Activated T-cell treated with anti-CD3 and anti-CD28 coated beads, Interleukin-2, amount 50 U/mL, for 4 hours (primary cell): ENCODE measurements around the gene PDZRN4. TPM values are rescaled to one million over a fixed set of nuclear protein-coding genes. Genes with fewer than 3 reads are reported as not detected.

ENCODE experiments used
- ATAC-seq, 2 donors: fragments of 200-7000 bp; cut with Tn5 transposase; one replicate each; pipeline ENCODE4 v1.10.0; 2021
- DNase-seq: peaks from one replicate; pipeline ENCODE4 v3.0.0-alpha.2; 2020
- H3K27me3 Mint-ChIP-seq: one replicate; pipeline ENCODE4 v1.8.0; 2021; ENCODE audit warnings: low read depth, mixed read lengths
- H3K36me3 Mint-ChIP-seq: one replicate; pipeline ENCODE4 v1.8.0; 2022; ENCODE audit warnings: mixed read lengths; ENCODE audit not compliant: insufficient read depth
- H3K4me1 Mint-ChIP-seq: one replicate; pipeline ENCODE4 v1.8.0; 2021; ENCODE audit warnings: low read depth, mixed read lengths
- H3K4me3 Mint-ChIP-seq: one replicate; pipeline ENCODE4 v1.8.0; 2021; ENCODE audit warnings: mild to moderate bottlenecking, moderate library complexity, mixed read lengths
- H3K9me3 Mint-ChIP-seq: one replicate; pipeline ENCODE4 v1.8.0; 2021; ENCODE audit warnings: mixed read lengths
- total RNA-seq, 3 donors: library from RNA; stranded (reverse); gene quantifications; one replicate each; pipeline ENCODE4 v1.2.1, GENCODE V29; 2021

The PDZRN4 gene
- total RNA-seq, 3 donors from 2014 or later: not detected

- H3K9me3 Mint-ChIP-seq: peaks cover 16% of the 10 kb centered on the region
- H3K27me3 Mint-ChIP-seq: no peaks in the 10 kb centered on the region
- no peak overlapping the region for H3K4me3 Mint-ChIP-seq
- no peaks in the 10 kb centered on the region for H3K4me1 Mint-ChIP-seq
- no peak for DNase-seq
- no peaks in the 10 kb centered on the region for H3K36me3 Mint-ChIP-seq
- ATAC-seq: no peak
Measured at GRCh38 chr12:41380878-41381277, 192.8 kb downstream of the PDZRN4 start.

GRCh38 chr12:41402801-41403200 is 214.7 kb downstream of the PDZRN4 start:
- Mint-ChIP-seq H3K27me3 (no peaks in the 10 kb centered on the region), H3K4me1 (no peaks in the 10 kb centered on the region), H3K36me3 (no peaks in the 10 kb centered on the region), H3K9me3 (peaks cover 9% of the 10 kb centered on the region), H3K4me3 (no peak overlapping the region)
- DNase-seq: no peak
- ATAC-seq: no peak

DNA sequence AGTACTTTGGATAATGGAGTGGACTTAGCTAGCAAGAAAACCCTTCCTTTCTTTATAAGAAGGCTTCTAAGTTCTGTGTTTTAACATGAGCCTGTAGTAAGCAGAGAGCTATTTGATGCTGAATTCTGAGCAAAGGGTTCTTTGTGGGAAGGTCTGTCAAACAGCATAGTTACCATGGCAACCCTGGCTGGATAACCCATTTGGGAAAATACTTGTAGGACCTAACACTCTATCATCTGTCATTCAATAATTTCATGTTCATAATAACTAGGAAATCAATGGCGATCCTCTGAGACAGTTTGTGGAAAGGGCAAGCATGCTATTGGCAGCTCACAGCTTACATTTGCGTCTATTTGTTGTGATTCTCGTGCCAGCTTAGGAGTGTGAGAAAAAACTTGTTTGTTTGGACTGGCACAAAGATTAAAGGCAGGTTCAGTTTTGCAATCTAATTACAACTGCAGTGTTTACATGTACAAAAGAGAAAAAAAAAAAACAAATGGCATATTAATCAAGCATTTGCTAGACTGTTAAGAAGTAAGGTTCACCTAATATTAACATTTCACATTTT is 219.2 kb downstream of the PDZRN4 start:
- Mint-ChIP-seq H3K27me3 (no peaks in the 10 kb centered on the region), H3K36me3 (no peaks in the 10 kb centered on the region), H3K4me1 (no peaks in the 10 kb centered on the region), H3K4me3 (no peak overlapping the region), H3K9me3 (peaks cover 9% of the 10 kb centered on the region)
- ATAC-seq: no peak
- DNase-seq: no peak

GRCh38 chr12:41409628-41410027 is 221.5 kb downstream of the PDZRN4 start:
- no peak for DNase-seq
- Mint-ChIP-seq H3K36me3 (no peaks in the 10 kb centered on the region), H3K27me3 (no peaks in the 10 kb centered on the region), H3K4me1 (no peaks in the 10 kb centered on the region), H3K9me3 (peaks cover 15% of the 10 kb centered on the region), H3K4me3 (no peak overlapping the region)
- ATAC-seq: no peak

GRCh38 chr12:41418586-41418985 is 230.5 kb downstream of the PDZRN4 start:
- Mint-ChIP-seq H3K4me3 (no peak overlapping the region), H3K27me3 (no peaks in the 10 kb centered on the region), H3K36me3 (no peaks in the 10 kb centered on the region), H3K9me3 (peaks cover 6% of the 10 kb centered on the region), H3K4me1 (no peaks in the 10 kb centered on the region)
- DNase-seq (no peak), ATAC-seq (no peak)

- Mint-ChIP-seq H3K4me1 (no peaks in the 10 kb centered on the region), H3K36me3 (no peaks in the 10 kb centered on the region), H3K27me3 (no peaks in the 10 kb centered on the region), H3K9me3 (no peaks in the 10 kb centered on the region), H3K4me3 (no peak overlapping the region)
- ATAC-seq (no peak), DNase-seq (no peak)
Measured at GRCh38 chr12:41419131-41419893, 231.2 kb downstream of the PDZRN4 start.

- Mint-ChIP-seq H3K9me3 (no peaks in the 10 kb centered on the region), H3K4me1 (no peaks in the 10 kb centered on the region), H3K27me3 (no peaks in the 10 kb centered on the region), H3K4me3 (no peak overlapping the region), H3K36me3 (no peaks in the 10 kb centered on the region)
- no peak for ATAC-seq
- DNase-seq: no peak
Measured at GRCh38 chr12:41424651-41425050, 236.5 kb downstream of the PDZRN4 start.

DNA sequence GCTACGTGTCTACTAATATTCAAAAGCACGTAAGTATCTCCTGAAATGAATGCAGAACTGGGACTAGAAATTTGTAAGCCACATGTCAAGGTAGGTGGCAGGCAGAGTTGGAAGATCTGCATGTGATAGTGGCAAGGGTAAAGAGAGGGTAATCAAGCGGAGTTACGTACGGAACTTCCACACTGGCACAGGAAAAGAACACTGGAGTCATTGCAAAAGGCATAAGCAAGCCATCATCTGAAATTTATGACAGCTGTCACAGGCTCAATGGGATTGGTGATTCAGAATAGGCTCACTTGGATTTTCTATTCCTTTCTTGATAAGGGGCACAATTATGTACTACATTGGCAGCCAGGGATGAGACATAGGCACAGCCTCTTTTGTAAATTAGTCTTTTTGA is 245.3 kb downstream of the PDZRN4 start:
- no peaks in the 10 kb centered on the region for H3K4me1 Mint-ChIP-seq
- no peak overlapping the region for H3K4me3 Mint-ChIP-seq
- H3K27me3 Mint-ChIP-seq: peaks cover 3% of the 10 kb centered on the region
- no peaks in the 10 kb centered on the region for H3K36me3 Mint-ChIP-seq
- DNase-seq: no peak
- ATAC-seq: no peak
- no peaks in the 10 kb centered on the region for H3K9me3 Mint-ChIP-seq

DNA sequence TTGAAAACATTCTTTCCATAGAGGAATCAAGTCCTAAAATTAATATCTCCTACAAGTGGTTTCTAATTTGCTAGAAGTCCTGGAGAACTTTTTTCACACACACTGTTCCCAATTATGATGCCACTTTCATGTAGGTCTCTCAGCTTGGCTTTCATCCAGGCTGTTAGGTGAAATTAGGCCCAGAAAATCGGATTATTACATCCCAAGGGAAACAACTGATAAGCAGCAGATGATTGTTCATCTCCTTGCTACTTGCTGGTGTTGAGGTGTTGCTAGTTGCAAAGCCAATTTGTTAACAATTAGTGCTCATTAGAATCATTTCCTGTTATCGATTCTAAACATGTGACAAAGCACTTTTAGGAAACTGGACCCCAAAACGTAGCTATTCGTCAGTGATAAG is 248.0 kb downstream of the PDZRN4 start:
- DNase-seq (no peak), ATAC-seq (no peak)
- H3K27me3 Mint-ChIP-seq: peaks cover 3% of the 10 kb centered on the region
- no peak overlapping the region for H3K4me3 Mint-ChIP-seq
- H3K9me3 Mint-ChIP-seq: no peaks in the 10 kb centered on the region
- no peaks in the 10 kb centered on the region for H3K4me1 Mint-ChIP-seq
- H3K36me3 Mint-ChIP-seq: no peaks in the 10 kb centered on the region

GRCh38 chr12:41437563-41437962 is 249.4 kb downstream of the PDZRN4 start:
- Mint-ChIP-seq H3K9me3 (no peaks in the 10 kb centered on the region), H3K4me3 (no peak overlapping the region), H3K36me3 (no peaks in the 10 kb centered on the region), H3K4me1 (no peaks in the 10 kb centered on the region), H3K27me3 (peaks cover 3% of the 10 kb centered on the region)
- DNase-seq: no peak
- no peak for ATAC-seq

DNA sequence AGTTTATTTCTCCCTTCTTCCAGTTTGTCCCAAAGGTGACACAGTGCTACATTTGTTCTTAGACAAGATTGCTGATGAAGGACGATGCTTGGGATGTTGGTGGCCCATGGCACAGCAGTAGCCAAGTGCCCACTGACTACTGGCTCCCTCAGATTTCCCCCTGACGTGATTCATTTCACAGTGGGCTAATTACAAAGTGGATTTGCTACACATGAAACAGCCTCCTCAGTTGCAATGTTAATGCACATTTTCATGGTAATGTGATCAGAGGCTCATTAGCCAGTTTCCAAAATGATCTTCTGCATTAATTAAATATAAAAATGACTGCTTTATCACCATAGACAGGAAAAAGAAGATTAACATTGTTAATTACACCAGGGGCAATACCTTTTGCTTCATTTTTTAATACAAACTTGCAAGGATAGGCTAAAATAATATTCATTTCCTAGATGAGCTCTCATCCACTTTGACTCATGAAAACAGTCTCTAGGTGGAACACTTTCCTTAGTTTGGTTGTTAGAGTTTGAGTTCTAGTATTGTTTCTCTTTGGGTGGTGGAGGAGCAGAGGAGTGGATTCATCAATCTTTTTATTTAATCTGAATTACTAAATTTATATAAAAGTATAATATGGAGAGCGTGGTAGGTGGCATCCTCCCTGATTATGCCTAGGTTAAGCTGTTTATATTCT is 250.9 kb downstream of the PDZRN4 start:
- H3K36me3 Mint-ChIP-seq: no peaks in the 10 kb centered on the region
- no peak for ATAC-seq

DNA sequence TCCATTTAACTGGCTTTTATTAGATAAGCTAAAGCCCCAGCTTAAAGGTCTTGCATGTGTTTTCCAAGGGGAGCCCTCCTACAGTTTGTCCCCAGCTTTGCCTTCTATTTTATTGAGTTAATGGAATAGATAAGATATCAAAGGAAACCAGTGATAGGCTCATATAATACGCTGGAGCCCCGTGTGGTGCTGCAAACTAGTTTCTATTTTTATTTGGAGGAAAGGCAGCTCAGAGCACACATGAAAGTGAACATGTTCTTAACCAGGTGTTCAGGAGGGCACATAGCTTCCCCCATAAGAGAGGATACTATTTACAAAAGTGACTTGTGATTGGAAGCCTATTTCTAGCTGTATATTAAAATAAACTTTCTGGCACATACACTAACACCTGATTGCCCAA is 251.7 kb downstream of the PDZRN4 start:
- Mint-ChIP-seq H3K36me3 (no peaks in the 10 kb centered on the region), H3K27me3 (no peaks in the 10 kb centered on the region), H3K4me1 (no peaks in the 10 kb centered on the region), H3K4me3 (no peak overlapping the region), H3K9me3 (no peaks in the 10 kb centered on the region)
- ATAC-seq (no peak), DNase-seq (no peak)

More for the DNA sequence above, 250.9 kb downstream of the PDZRN4 start:
- Mint-ChIP-seq H3K9me3 (no peaks in the 10 kb centered on the region), H3K4me1 (no peaks in the 10 kb centered on the region), H3K27me3 (peaks cover 2% of the 10 kb centered on the region), H3K4me3 (no peak overlapping the region)
- DNase-seq: no peak

- Mint-ChIP-seq H3K27me3 (no peaks in the 10 kb centered on the region), H3K9me3 (no peaks in the 10 kb centered on the region), H3K4me3 (no peak overlapping the region), H3K36me3 (no peaks in the 10 kb centered on the region), H3K4me1 (no peaks in the 10 kb centered on the region)
- no peak for DNase-seq
- no peak for ATAC-seq
Measured at GRCh38 chr12:41441180-41441579, 253.1 kb downstream of the PDZRN4 start.

DNA sequence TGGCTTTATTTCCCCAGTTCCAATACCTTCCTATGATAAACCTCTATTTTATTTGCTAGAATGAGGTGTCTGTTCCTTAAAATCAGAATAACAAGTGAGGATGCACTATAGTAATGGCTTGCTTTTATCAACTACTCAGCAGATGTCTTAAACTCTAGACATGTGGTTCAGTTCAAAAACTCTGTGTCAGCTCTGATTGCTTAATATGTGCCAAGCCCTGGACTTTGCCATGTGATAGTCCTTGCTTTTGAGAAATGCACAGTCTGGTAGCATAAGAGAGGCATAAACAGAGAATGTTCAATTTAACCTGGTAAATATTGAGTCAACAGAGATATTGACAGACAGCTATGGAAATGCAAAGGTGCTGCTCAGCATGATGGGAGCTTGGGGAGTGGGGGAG is 254.8 kb downstream of the PDZRN4 start:
- Mint-ChIP-seq H3K9me3 (no peaks in the 10 kb centered on the region), H3K27me3 (no peaks in the 10 kb centered on the region), H3K4me1 (no peaks in the 10 kb centered on the region), H3K36me3 (no peaks in the 10 kb centered on the region), H3K4me3 (no peak overlapping the region)
- DNase-seq (no peak), ATAC-seq (no peak)

GRCh38 chr12:41443690-41444089 is 255.6 kb downstream of the PDZRN4 start:
- no peaks in the 10 kb centered on the region for H3K36me3 Mint-ChIP-seq
- H3K4me1 Mint-ChIP-seq: no peaks in the 10 kb centered on the region
- H3K4me3 Mint-ChIP-seq: no peak overlapping the region
- DNase-seq (no peak), ATAC-seq (no peak)
- no peaks in the 10 kb centered on the region for H3K9me3 Mint-ChIP-seq
- no peaks in the 10 kb centered on the region for H3K27me3 Mint-ChIP-seq
